Neuronal stem cell (in vitro differentiated cells): ENCODE results near the gene APOC1.

Source experiments
- DNase-seq: peaks from one replicate; pipeline ENCODE4 v3.0.0-alpha.2; 2013; ENCODE audit warnings: low spot score
- H2AFZ ChIP-seq: one replicate; pipeline ENCODE4 v1.6.1; 2013; ENCODE audit warnings: mild to moderate bottlenecking, low read length, inconsistent platforms
- H2AK5ac ChIP-seq: 2 replicates; pipeline ENCODE4 v1.6.1; 2013; ENCODE audit warnings: low read depth, mild to moderate bottlenecking, inconsistent platforms, low read length, moderate library complexity, mixed read lengths
- H2BK120ac ChIP-seq: 2 replicates; pipeline ENCODE4 v1.6.1; 2013; ENCODE audit warnings: low read depth, mild to moderate bottlenecking, inconsistent platforms, low read length, moderate library complexity, mixed read lengths
- H2BK12ac ChIP-seq: one replicate; pipeline ENCODE4 v1.6.1; 2013; ENCODE audit warnings: low read length, inconsistent platforms
- H2BK15ac ChIP-seq: 2 replicates; pipeline ENCODE4 v1.6.1; 2013; ENCODE audit warnings: mild to moderate bottlenecking, low read length, inconsistent platforms, mixed read lengths
- H2BK5ac ChIP-seq: one replicate; pipeline ENCODE4 v1.6.1; 2013; ENCODE audit warnings: inconsistent platforms, mild to moderate bottlenecking, low read length, moderate library complexity
- H3K14ac ChIP-seq: one replicate; pipeline ENCODE4 v1.6.1; 2013; ENCODE audit warnings: low read length, inconsistent platforms
- H3K18ac ChIP-seq: 2 replicates; pipeline ENCODE4 v1.6.1; 2013; ENCODE audit warnings: low read length, inconsistent platforms
- H3K23ac ChIP-seq: 2 replicates; pipeline ENCODE4 v1.6.1; 2013; ENCODE audit warnings: low read depth, mild to moderate bottlenecking, mixed read lengths, low read length, inconsistent platforms; ENCODE audit not compliant: poor library complexity
- H3K27ac ChIP-seq: replicated peaks from 3 replicates; pipeline ENCODE4 v1.5.1; 2013; ENCODE audit warnings: low read length, inconsistent platforms
- H3K27me3 ChIP-seq, 3 experiments: 2 replicates each; pipeline ENCODE4 v1.6.1; 2013; ENCODE audit warnings: low read length in 3 of 3, mild to moderate bottlenecking in 2 of 3, inconsistent platforms in 1 of 3, low read depth in 1 of 3, mixed read lengths in 1 of 3, moderate library complexity in 1 of 3; ENCODE audit not compliant: control insufficient read depth in 3 of 3, insufficient read depth in 3 of 3
- H3K36me3 ChIP-seq, 2 donors: replicated peaks in 1 of 2; 2 replicates each; pipeline ENCODE4 v1.6.1; 2013; ENCODE audit warnings: low read length in 2 of 2; ENCODE audit not compliant: control insufficient read depth in 2 of 2, insufficient read depth in 2 of 2
- H3K4ac ChIP-seq: 2 replicates; pipeline ENCODE4 v1.6.1; 2013; ENCODE audit warnings: inconsistent platforms, mild to moderate bottlenecking, low read length, moderate library complexity
- H3K4me1 ChIP-seq, 2 donors: 1 replicate in 1 of 2; 2 replicates in 1 of 2; pipeline ENCODE4 v1.6.1; 2013; ENCODE audit warnings: low read length in 2 of 2, low read depth in 1 of 2; ENCODE audit not compliant: control insufficient read depth in 2 of 2, insufficient read depth in 1 of 2
- H3K4me2 ChIP-seq: one replicate; pipeline ENCODE4 v1.6.1; 2013; ENCODE audit warnings: mild to moderate bottlenecking, low read length, inconsistent platforms; ENCODE audit not compliant: insufficient read depth, poor library complexity, severe bottlenecking
- H3K4me3 ChIP-seq, 2 donors: 2 replicates each; pipeline ENCODE4 v1.5.1; 2013; ENCODE audit warnings: low read length in 2 of 2, mild to moderate bottlenecking in 2 of 2, inconsistent platforms in 1 of 2, moderate library complexity in 1 of 2
- H3K79me1 ChIP-seq: one replicate; pipeline ENCODE4 v1.6.1; 2013; ENCODE audit warnings: low read depth, mild to moderate bottlenecking, inconsistent platforms, low read length, moderate library complexity
- H3K9ac ChIP-seq: one replicate; pipeline ENCODE4 v1.6.1; 2013; ENCODE audit warnings: mild to moderate bottlenecking, low read depth, low read length, inconsistent platforms; ENCODE audit not compliant: poor library complexity
- H3K9me3 ChIP-seq, 2 donors: replicated peaks in 1 of 2; 2 replicates each; pipeline versions ENCODE3 to v1.6.1; 2013; ENCODE audit warnings: low read length in 2 of 2, mild to moderate bottlenecking in 2 of 2, inconsistent platforms in 1 of 2, low read depth in 1 of 2, mixed read lengths in 1 of 2, moderate library complexity in 1 of 2; ENCODE audit not compliant: control insufficient read depth in 2 of 2, insufficient read depth in 1 of 2
- H4K8ac ChIP-seq: one replicate; pipeline ENCODE4 v1.6.1; 2013; ENCODE audit warnings: low read depth, mild to moderate bottlenecking, inconsistent platforms, low read length, moderate library complexity
- H4K91ac ChIP-seq: one replicate; pipeline ENCODE4 v1.6.1; 2013; ENCODE audit warnings: low read length, low read depth, mild to moderate bottlenecking, inconsistent platforms; ENCODE audit not compliant: poor library complexity
- WGBS, 2 donors: extraction: QIAGEN DNeasy Blood & Tissue Kit; methylation state at CpG; one replicate each; pipeline ENCODE4 v1.1.7; 2013; ENCODE audit warnings: missing lambda C conversion rate in 2 of 2, mixed read lengths in 1 of 2; ENCODE audit not compliant: insufficient read length in 2 of 2, insufficient replicate concordance in 1 of 2; ENCODE audit errors: extremely low coverage in 2 of 2; 5-methylcytosine and 5-hydroxymethylcytosine counted together

APOC1 gene

DNA sequence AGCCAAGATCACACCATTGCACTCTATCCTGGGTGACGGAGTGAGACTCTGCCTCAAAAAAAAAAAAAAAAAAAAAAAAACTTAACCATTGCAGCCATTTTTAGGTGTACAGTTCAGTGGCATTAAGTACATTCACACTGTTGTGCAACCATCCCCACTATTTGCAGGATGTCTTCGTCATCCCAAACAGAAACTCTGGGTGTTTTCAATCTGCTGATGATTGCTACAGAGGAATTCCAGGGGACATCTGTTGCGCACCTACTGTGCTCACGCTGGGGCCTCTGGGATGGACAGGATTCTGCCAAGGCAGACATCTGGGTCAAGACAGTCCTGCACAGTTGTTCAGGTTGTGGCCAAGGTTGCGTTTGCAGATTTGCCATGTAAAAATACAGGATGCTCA lies 25.3 kb downstream of the APOC1 start:
- no peak overlapping the region for H3K4me2 ChIP-seq
- no peaks in the 10 kb centered on the region for H3K27me3 ChIP-seq
- H4K91ac ChIP-seq: no peak overlapping the region
- no peak overlapping the region for H3K27ac ChIP-seq
- H3K23ac ChIP-seq: no peak overlapping the region
- no CpG with 5 or more reads among the region's 5 CpGs for WGBS, 2 donors
- no peak overlapping the region for H2BK5ac ChIP-seq
- no peaks in the 10 kb centered on the region for H3K36me3 ChIP-seq
- no peak overlapping the region for H3K14ac ChIP-seq
- H4K8ac ChIP-seq: no peak overlapping the region
- H3K18ac ChIP-seq: no peak overlapping the region
- no peak overlapping the region for H3K4ac ChIP-seq
- H3K4me3 ChIP-seq: no peak overlapping the region
- no peak overlapping the region for H2BK120ac ChIP-seq
- no peak overlapping the region for H2AK5ac ChIP-seq
- H3K9me3 ChIP-seq: no peaks in the 10 kb centered on the region
- H2AFZ ChIP-seq: no peak overlapping the region
- no peak for DNase-seq
- peaks cover 4% of the 10 kb centered on the region for H3K79me1 ChIP-seq
- H3K9ac ChIP-seq: no peak overlapping the region
- H3K4me1 ChIP-seq: peaks cover 0 to 2% of the 10 kb centered on the region in 2 donors
- no peak overlapping the region for H2BK15ac ChIP-seq
- H2BK12ac ChIP-seq: no peak overlapping the region

GRCh38 chr19:44942067-44942571 lies 27.7 kb downstream of the APOC1 start, which contains the start of gene APOC4:
TSS of gene APOC4 (plus strand) at chr19:44942237. CDS start at chr19:44942278, 41 bp downstream.
- Histone ChIP-seq H3K18ac (peak within 1 kb of the TSS; percentile 8), H2AK5ac (no peak within 1 kb of the TSS), H2BK120ac (no peak within 1 kb of the TSS), H4K91ac (no peak within 1 kb of the TSS), H3K36me3 (no peaks in the 10 kb centered on the region), H2BK5ac (no peak within 1 kb of the TSS), H4K8ac (peak within 1 kb of the TSS; percentile 96), H3K9me3 (no peaks in the 10 kb centered on the region), H2AFZ (no peak within 1 kb of the TSS), H2BK15ac (no peak within 1 kb of the TSS), H2BK12ac (peak within 1 kb of the TSS; percentile 46), H3K4me2 (no peak within 1 kb of the TSS), H3K14ac (peak within 1 kb of the TSS; percentile 100), H3K27ac (no peak within 1 kb of the TSS), H3K4me1 (no peaks in the 10 kb centered on the region), H3K4me3 (peak within 1 kb of the TSS in 1 of 2 donors; percentile 37), H3K79me1 (peaks cover 4% of the 10 kb centered on the region), H3K9ac (peak within 1 kb of the TSS; percentile 50), H3K27me3 (no peaks in the 10 kb centered on the region), H3K4ac (peak within 1 kb of the TSS; percentile 76), H3K23ac (no peak within 1 kb of the TSS)
- DNase-seq: no peak
- no CpG with 5 or more reads among the region's 14 CpGs for WGBS, 2 donors

DNA sequence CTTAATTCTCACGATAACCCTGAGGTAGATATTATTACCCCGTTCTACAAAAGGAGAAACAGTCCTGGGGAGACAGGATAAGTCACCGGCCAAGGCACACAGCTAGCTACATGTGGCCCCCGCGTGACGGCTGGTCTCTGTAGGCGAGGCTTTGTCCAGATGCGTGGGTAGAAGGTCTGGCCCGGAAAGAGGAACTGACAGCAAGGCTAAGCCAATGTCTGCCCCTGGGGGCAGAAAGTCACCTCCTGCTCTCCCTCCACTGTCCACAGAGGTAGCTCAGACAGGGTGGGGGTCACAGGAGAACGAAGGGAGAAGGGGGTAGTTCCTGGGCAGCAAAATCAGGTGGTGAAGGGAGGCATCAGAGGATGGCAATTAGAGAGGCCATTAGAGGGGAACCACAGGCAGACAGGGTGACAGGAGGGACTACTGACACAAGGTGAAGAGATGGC lies 29.4 kb downstream of the APOC1 start:
- H4K8ac ChIP-seq: no peak overlapping the region
- H2BK5ac ChIP-seq: no peak overlapping the region
- no peak overlapping the region for H3K9ac ChIP-seq
- H3K4me1 ChIP-seq: no peaks in the 10 kb centered on the region
- no peak overlapping the region for H3K4ac ChIP-seq
- no peak overlapping the region for H3K27ac ChIP-seq
- H3K23ac ChIP-seq: no peak overlapping the region
- H3K27me3 ChIP-seq: no peaks in the 10 kb centered on the region
- H3K4me2 ChIP-seq: no peak overlapping the region
- no peaks in the 10 kb centered on the region for H3K9me3 ChIP-seq
- no peak overlapping the region for H2BK15ac ChIP-seq
- no CpG with 5 or more reads among the region's 10 CpGs for WGBS, 2 donors
- no peak overlapping the region for H2AK5ac ChIP-seq
- no peak for DNase-seq
- H3K79me1 ChIP-seq: peaks cover 4% of the 10 kb centered on the region
- no peak overlapping the region for H2BK12ac ChIP-seq
- H3K18ac ChIP-seq: no peak overlapping the region
- H4K91ac ChIP-seq: no peak overlapping the region
- no peaks in the 10 kb centered on the region for H3K36me3 ChIP-seq
- no peak overlapping the region for H2BK120ac ChIP-seq
- no peak overlapping the region for H2AFZ ChIP-seq
- no peak overlapping the region for H3K14ac ChIP-seq
- no peak overlapping the region for H3K4me3 ChIP-seq

- H2AK5ac ChIP-seq: no peak overlapping the region
- peak overlapping the region; percentile 12 for H3K9ac ChIP-seq
- H4K91ac ChIP-seq: no peak overlapping the region
- H4K8ac ChIP-seq: no peak overlapping the region
- no CpG with 5 or more reads among the region's 13 CpGs for WGBS, 2 donors
- H3K79me1 ChIP-seq: no peaks in the 10 kb centered on the region
- H3K14ac ChIP-seq: peak overlapping the region; percentile 1
- no peak overlapping the region for H2BK15ac ChIP-seq
- H3K18ac ChIP-seq: no peak overlapping the region
- no peak overlapping the region for H3K23ac ChIP-seq
- H3K4ac ChIP-seq: no peak overlapping the region
- peak overlapping the region; percentile 82 for H2BK12ac ChIP-seq
- no peak overlapping the region for H3K4me2 ChIP-seq
- H2AFZ ChIP-seq: no peak overlapping the region
- H3K27me3 ChIP-seq: no peaks in the 10 kb centered on the region
- H3K27ac ChIP-seq: no peak overlapping the region
- no peaks in the 10 kb centered on the region for H3K9me3 ChIP-seq
- peaks cover 3 to 5% of the 10 kb centered on the region in 2 donors for H3K36me3 ChIP-seq
- no peak overlapping the region for H2BK5ac ChIP-seq
- DNase-seq: no peak
- no peak overlapping the region for H3K4me3 ChIP-seq
- H3K4me1 ChIP-seq: no peaks in the 10 kb centered on the region
- H2BK120ac ChIP-seq: no peak overlapping the region
Measured at GRCh38 chr19:44947041-44947581, 32.7 kb downstream of the APOC1 start.
